KMS-11 (cell line): ENCODE results near the gene MEAK7.

ENCODE experiments used
- H2AFZ ChIP-seq: fragments of 200-600 bp; sonication (generic); 2 replicates; pipeline ENCODE4 v1.6.1; 2016; ENCODE audit warnings: antibody characterized with exemption, mixed run types, low read depth
- H3K27ac ChIP-seq: fragments of 200-600 bp; sonication (generic); 2 replicates; pipeline ENCODE4 v1.6.1; 2016; ENCODE audit warnings: mild to moderate bottlenecking, mixed run types
- H3K27me3 ChIP-seq: fragments of 200-600 bp; sonication (generic); 2 replicates; pipeline ENCODE4 v1.6.1; 2017; ENCODE audit warnings: mild to moderate bottlenecking, low read depth, mixed run types, moderate library complexity; ENCODE audit not compliant: insufficient read depth
- H3K36me3 ChIP-seq: fragments of 200-600 bp; sonication (generic); 2 replicates; pipeline ENCODE4 v1.6.1; 2017; ENCODE audit warnings: mild to moderate bottlenecking, mixed run types; ENCODE audit not compliant: insufficient read depth
- H3K4me1 ChIP-seq: fragments of 200-600 bp; sonication (generic); 2 replicates; pipeline ENCODE4 v1.6.1; 2016; ENCODE audit warnings: mild to moderate bottlenecking, low read depth, mixed run types; ENCODE audit not compliant: poor library complexity, severe bottlenecking
- H3K4me2 ChIP-seq: fragments of 200-600 bp; sonication (generic); 2 replicates; pipeline ENCODE4 v1.7.0; 2016; ENCODE audit warnings: mild to moderate bottlenecking, mixed run types
- H3K4me3 ChIP-seq: fragments of 200-600 bp; sonication (generic); IDR thresholded peaks from 2 replicates; pipeline ENCODE4 v1.6.1; 2017; ENCODE audit warnings: low read depth, low read length, mixed read lengths; ENCODE audit not compliant: insufficient read depth
- H3K79me2 ChIP-seq: fragments of 200-600 bp; sonication (generic); 2 replicates; pipeline ENCODE4 v1.6.1; 2016; ENCODE audit warnings: low read depth, mixed run types; ENCODE audit not compliant: insufficient read depth
- H3K9ac ChIP-seq: fragments of 200-600 bp; sonication (generic); 2 replicates; pipeline ENCODE4 v1.6.1; 2016; ENCODE audit warnings: mild to moderate bottlenecking, mixed run types
- H4K20me1 ChIP-seq: fragments of 200-600 bp; sonication (generic); 2 replicates; pipeline ENCODE4 v1.6.1; 2016; ENCODE audit warnings: mild to moderate bottlenecking, mixed run types; ENCODE audit not compliant: insufficient read depth
- CTCF ChIP-seq: fragments of 200-600 bp; sonication (generic); conservative IDR thresholded peaks from 2 replicates; pipeline ENCODE4 v1.6.1; 2017; ENCODE audit warnings: low read depth, mild to moderate bottlenecking, antibody characterized with exemption, low read length, moderate library complexity, mixed read lengths

MEAK7 gene

GRCh38 chr16:84475643-84476240, 28.7 kb downstream of the MEAK7 start:
- Histone ChIP-seq H3K79me2 (no peaks in the 10 kb centered on the region), H4K20me1 (no peaks in the 10 kb centered on the region), H3K9ac (no peak overlapping the region), H2AFZ (no peak overlapping the region), H3K4me3 (no peak overlapping the region), H3K27me3 (no peaks in the 10 kb centered on the region), H3K4me2 (no peak overlapping the region), H3K27ac (no peak overlapping the region), H3K4me1 (no peaks in the 10 kb centered on the region), H3K36me3 (no peaks in the 10 kb centered on the region)
- no peak for TF ChIP-seq CTCF

GRCh38 chr16:84471966-84472365, 32.5 kb downstream of the MEAK7 start:
- no peak overlapping the region for H3K27ac ChIP-seq
- no peaks in the 10 kb centered on the region for H4K20me1 ChIP-seq
- no peaks in the 10 kb centered on the region for H3K79me2 ChIP-seq
- no peaks in the 10 kb centered on the region for H3K4me1 ChIP-seq
- H3K4me2 ChIP-seq, result no peak overlapping the region
- no peak overlapping the region for H3K4me3 ChIP-seq
- H3K9ac ChIP-seq, result no peak overlapping the region
- H3K36me3 ChIP-seq, result no peaks in the 10 kb centered on the region
- H3K27me3 ChIP-seq, result no peaks in the 10 kb centered on the region
- TF ChIP-seq CTCF, result no peak
- no peak overlapping the region for H2AFZ ChIP-seq

- H3K27ac ChIP-seq, result no peak overlapping the region
- H3K27me3 ChIP-seq, result no peaks in the 10 kb centered on the region
- no peak overlapping the region for H3K4me3 ChIP-seq
- H4K20me1 ChIP-seq, result no peaks in the 10 kb centered on the region
- no peak overlapping the region for H2AFZ ChIP-seq
- TF ChIP-seq CTCF, result no peak
- no peak overlapping the region for H3K9ac ChIP-seq
- H3K36me3 ChIP-seq, result no peaks in the 10 kb centered on the region
- H3K79me2 ChIP-seq, result no peaks in the 10 kb centered on the region
- no peak overlapping the region for H3K4me2 ChIP-seq
- H3K4me1 ChIP-seq, result no peaks in the 10 kb centered on the region
These were observed 33.1 kb downstream of the MEAK7 start for GRCh38 chr16:84471316-84471715.

GRCh38 chr16:84467709-84468108, 36.8 kb downstream of the MEAK7 start:
- no peaks in the 10 kb centered on the region for H4K20me1 ChIP-seq
- no peaks in the 10 kb centered on the region for H3K27me3 ChIP-seq
- no peak for TF ChIP-seq CTCF
- H3K27ac ChIP-seq, result no peak overlapping the region
- no peak overlapping the region for H3K4me2 ChIP-seq
- H3K4me1 ChIP-seq, result no peaks in the 10 kb centered on the region
- no peak overlapping the region for H2AFZ ChIP-seq
- H3K4me3 ChIP-seq, result no peak overlapping the region
- no peaks in the 10 kb centered on the region for H3K36me3 ChIP-seq
- no peak overlapping the region for H3K9ac ChIP-seq
- H3K79me2 ChIP-seq, result no peaks in the 10 kb centered on the region

- no peak for TF ChIP-seq CTCF
- Histone ChIP-seq H3K27ac (no peak overlapping the region), H2AFZ (no peak overlapping the region), H3K27me3 (no peaks in the 10 kb centered on the region), H3K4me1 (no peaks in the 10 kb centered on the region), H4K20me1 (no peaks in the 10 kb centered on the region), H3K36me3 (no peaks in the 10 kb centered on the region), H3K4me2 (no peak overlapping the region), H3K4me3 (no peak overlapping the region), H3K9ac (no peak overlapping the region), H3K79me2 (no peaks in the 10 kb centered on the region)
These were observed 37.2 kb downstream of the MEAK7 start for GRCh38 chr16:84467256-84467655.
